ENCODE measurements around the gene DNAAF5. TPM values are rescaled to one million over a fixed set of nuclear protein-coding genes. Genes with fewer than 3 reads are reported as not detected.

Gene DNAAF5
- total and polyA plus RNA-seq, 2 of the 4 experiments (the other 2 are of a cell fraction), result 12.4 to 32.6 TPM

DNA sequence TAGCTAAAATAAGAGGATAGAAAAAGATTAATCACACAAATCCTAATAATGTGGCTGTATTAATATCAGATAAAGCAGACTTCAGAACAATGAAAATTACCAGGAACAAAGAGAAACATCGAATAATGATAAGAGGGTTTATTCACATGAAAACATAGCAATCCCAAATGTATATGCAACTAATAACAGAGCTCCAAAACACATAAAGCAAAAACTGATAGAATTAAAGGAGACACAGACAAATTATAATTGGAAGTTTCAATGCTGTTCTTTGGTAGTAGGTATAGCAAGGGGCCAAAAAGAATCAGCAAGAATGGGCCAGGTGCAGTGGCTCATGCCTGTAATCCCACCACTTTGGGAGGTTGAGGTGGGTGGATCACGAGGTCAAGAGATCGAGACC, 23.4 kb upstream of the DNAAF5 start:
- Histone ChIP-seq H4K8ac (ENCODE audit: low read depth in 2 of 2, low read length in 2 of 2) (no peak overlapping the region), H3K27me3 (ENCODE audit: control insufficient read depth, insufficient read depth, low read length) (no peaks in the 10 kb centered on the region), H3K79me1 (ENCODE audit: low read depth in 1 of 2, low read length in 2 of 2) (no peaks in the 10 kb centered on the region), H3K9ac (ENCODE audit: low read depth, low read length) (no peak overlapping the region), H2BK120ac (ENCODE audit: low read depth, low read length) (no peak overlapping the region), H3K14ac (replicated peaks; ENCODE audit: low read depth, low read length) (no peak overlapping the region), H3K4ac (ENCODE audit: low read depth, low read length) (no peak overlapping the region), H2BK15ac (ENCODE audit: low read depth, low read length) (no peak overlapping the region), H3K4me1 (ENCODE audit: control insufficient read depth, insufficient read depth, low read length) (peaks cover 3% of the 10 kb centered on the region; the same call in 1 of the 2 replicates), H3K36me3 (ENCODE audit: control insufficient read depth, insufficient read depth, low read length) (no peaks in the 10 kb centered on the region; the same call in 1 of the 2 replicates), H4K91ac (ENCODE audit: insufficient read depth, low read depth, low read length) (no peak overlapping the region), H2AK5ac (ENCODE audit: low read depth, low read length) (no peak overlapping the region), H4K20me1 (ENCODE audit: insufficient read depth, low read length) (no peaks in the 10 kb centered on the region), H2AK9ac (replicated peaks; ENCODE audit: low read depth, low read length, poor library complexity) (no peak overlapping the region), H3K9me1 (ENCODE audit: insufficient read depth, low read length) (peaks cover 5% of the 10 kb centered on the region; the same call in 1 of the 2 replicates), H4K5ac (ENCODE audit: low read depth, low read length) (no peak overlapping the region), H3K4me3 (ENCODE audit: insufficient read depth, low read depth, low read length) (no peak overlapping the region), H3K27ac (ENCODE audit: insufficient read depth, low read length) (no peak overlapping the region), H3K56ac (ENCODE audit: extremely low read depth, insufficient read depth, low read length) (no peak overlapping the region), H2AFZ (replicated peaks; ENCODE audit: low read length, poor library complexity) (no peak overlapping the region), H2BK5ac (ENCODE audit: low read depth, low read length, poor library complexity, severe bottlenecking) (no peak overlapping the region), H3K18ac (ENCODE audit: low read depth, low read length) (no peak overlapping the region), H3K4me2 (ENCODE audit: low read depth, low read length) (no peak overlapping the region), H3K23ac (ENCODE audit: low read depth, low read length) (no peak overlapping the region), H3K9me3 (ENCODE audit: control insufficient read depth, insufficient read depth, low read length) (0 out of 2 replicates have a peak, but pooled peaks cover 3% of the 10 kb centered on the region), H2BK20ac (ENCODE audit: low read depth, low read length) (no peak overlapping the region)
- BruUV-seq (replicated peaks), result no TSS peak
- CTCF ChIA-PET, result no interaction called here
- DNase-seq, result no peak
- ATAC-seq (ENCODE audit: low read depth), result no peak
- POLR2A ChIA-PET (ENCODE audit: unreplicated experiment), result no interaction called here
- intact Hi-C loops (cut with micrococcal nuclease) (no loop called here), dilution Hi-C loops (cut with HindIII; ENCODE audit: low sequenced_read_pairs, unreplicated experiment) (no loop called here), in situ Hi-C loops (cut with MboI; ENCODE audit: low sequenced_read_pairs) (no loop called here)
- no CpG with 5 or more reads among the region's 3 CpGs for WGBS, 2 experiments (ENCODE audit: extremely low coverage in 2 of 2, insufficient read length in 1 of 2)
- TF ChIP-seq MAFK (IDR thresholded peaks at IDR 0.05; ENCODE audit: low read depth, low read length), result no peak
- TF ChIP-seq RAD21 (IDR thresholded peaks at IDR 0.05; ENCODE audit: low read length), result no peak
- TF ChIP-seq, protein P1, sequence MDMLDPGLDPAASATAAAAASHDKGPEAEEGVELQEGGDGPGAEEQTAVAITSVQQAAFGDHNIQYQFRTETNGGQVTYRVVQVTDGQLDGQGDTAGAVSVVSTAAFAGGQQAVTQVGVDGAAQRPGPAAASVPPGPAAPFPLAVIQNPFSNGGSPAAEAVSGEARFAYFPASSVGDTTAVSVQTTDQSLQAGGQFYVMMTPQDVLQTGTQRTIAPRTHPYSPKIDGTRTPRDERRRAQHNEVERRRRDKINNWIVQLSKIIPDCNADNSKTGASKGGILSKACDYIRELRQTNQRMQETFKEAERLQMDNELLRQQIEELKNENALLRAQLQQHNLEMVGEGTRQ (IDR thresholded peaks at IDR 0.05; ENCODE audit: low read depth, low read length), result no peak
- TF ChIP-seq RFX5 (IDR thresholded peaks at IDR 0.05; ENCODE audit: low read depth, low read length), result no peak
- TF ChIP-seq, protein P2, sequence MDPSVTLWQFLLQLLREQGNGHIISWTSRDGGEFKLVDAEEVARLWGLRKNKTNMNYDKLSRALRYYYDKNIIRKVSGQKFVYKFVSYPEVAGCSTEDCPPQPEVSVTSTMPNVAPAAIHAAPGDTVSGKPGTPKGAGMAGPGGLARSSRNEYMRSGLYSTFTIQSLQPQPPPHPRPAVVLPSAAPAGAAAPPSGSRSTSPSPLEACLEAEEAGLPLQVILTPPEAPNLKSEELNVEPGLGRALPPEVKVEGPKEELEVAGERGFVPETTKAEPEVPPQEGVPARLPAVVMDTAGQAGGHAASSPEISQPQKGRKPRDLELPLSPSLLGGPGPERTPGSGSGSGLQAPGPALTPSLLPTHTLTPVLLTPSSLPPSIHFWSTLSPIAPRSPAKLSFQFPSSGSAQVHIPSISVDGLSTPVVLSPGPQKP (IDR thresholded peaks at IDR 0.05; ENCODE audit: borderline replicate concordance, low read depth, low read length), result no peak
- no peak for TF ChIP-seq CHD1 (IDR thresholded peaks at IDR 0.05; ENCODE audit: low read depth, low read length)
- TF ChIP-seq NFE2L2 (IDR thresholded peaks at IDR 0.05; ENCODE audit: low read depth, low read length), result no peak
- no peak for TF ChIP-seq RCOR1 (IDR thresholded peaks at IDR 0.05; ENCODE audit: insufficient replicate concordance, low read length)
- TF ChIP-seq, protein P3, sequence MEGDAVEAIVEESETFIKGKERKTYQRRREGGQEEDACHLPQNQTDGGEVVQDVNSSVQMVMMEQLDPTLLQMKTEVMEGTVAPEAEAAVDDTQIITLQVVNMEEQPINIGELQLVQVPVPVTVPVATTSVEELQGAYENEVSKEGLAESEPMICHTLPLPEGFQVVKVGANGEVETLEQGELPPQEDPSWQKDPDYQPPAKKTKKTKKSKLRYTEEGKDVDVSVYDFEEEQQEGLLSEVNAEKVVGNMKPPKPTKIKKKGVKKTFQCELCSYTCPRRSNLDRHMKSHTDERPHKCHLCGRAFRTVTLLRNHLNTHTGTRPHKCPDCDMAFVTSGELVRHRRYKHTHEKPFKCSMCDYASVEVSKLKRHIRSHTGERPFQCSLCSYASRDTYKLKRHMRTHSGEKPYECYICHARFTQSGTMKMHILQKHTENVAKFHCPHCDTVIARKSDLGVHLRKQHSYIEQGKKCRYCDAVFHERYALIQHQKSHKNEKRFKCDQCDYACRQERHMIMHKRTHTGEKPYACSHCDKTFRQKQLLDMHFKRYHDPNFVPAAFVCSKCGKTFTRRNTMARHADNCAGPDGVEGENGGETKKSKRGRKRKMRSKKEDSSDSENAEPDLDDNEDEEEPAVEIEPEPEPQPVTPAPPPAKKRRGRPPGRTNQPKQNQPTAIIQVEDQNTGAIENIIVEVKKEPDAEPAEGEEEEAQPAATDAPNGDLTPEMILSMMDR (conservative IDR thresholded peaks at IDR 0.05; ENCODE audit: low read depth, low read length), result no peak
- no peak for TF ChIP-seq FOS (IDR thresholded peaks at IDR 0.05; ENCODE audit: low read depth, low read length)
- TF ChIP-seq MAZ (IDR thresholded peaks at IDR 0.05; ENCODE audit: borderline replicate concordance, low read depth, low read length), result no peak
- TF ChIP-seq CEBPB (IDR thresholded peaks at IDR 0.05; ENCODE audit: low read depth, low read length), result no peak
- TF ChIP-seq MXI1 (IDR thresholded peaks at IDR 0.05; ENCODE audit: borderline replicate concordance, low read depth, low read length), result no peak
- no peak for TF ChIP-seq POLR2A (IDR thresholded peaks at IDR 0.05; ENCODE audit: low read depth, low read length)
- TF ChIP-seq BHLHE40 (IDR thresholded peaks at IDR 0.05; ENCODE audit: low read depth, low read length), result no peak
- TF ChIP-seq SMC3 (IDR thresholded peaks at IDR 0.05; ENCODE audit: low read depth, low read length), result no peak
